GM23338 (cell line): ENCODE data around the gene GPC6. TPM values are rescaled to one million over a fixed set of nuclear protein-coding genes. Genes with fewer than 3 reads are reported as not detected.

Experiments
- ATAC-seq: fragments of 200-7000 bp; cut with Tn5 transposase; 3 replicates; pipeline ENCODE4 v1.9.1; 2020
- DNase-seq: peaks from one replicate; pipeline ENCODE4 v3.0.0-alpha.2; 2015; ENCODE audit warnings: low spot score
- H2AFZ ChIP-seq: fragments of 200-600 bp; sonication (generic); 2 replicates; pipeline ENCODE4 v1.8.0; 2016; ENCODE audit warnings: antibody characterized with exemption, mild to moderate bottlenecking, moderate library complexity
- H3F3A ChIP-seq: fragments of 200-600 bp; sonication (generic); replicated peaks from 2 replicates; pipeline ENCODE4 v1.8.0; 2017; ENCODE audit warnings: antibody characterized with exemption, mixed run types, low read depth
- H3K27ac ChIP-seq: fragments of 200-600 bp; sonication (generic); 2 replicates; pipeline ENCODE4 v1.6.1; 2016; ENCODE audit warnings: low read depth
- H3K27me3 ChIP-seq: fragments of 200-600 bp; sonication (generic); 2 replicates; pipeline ENCODE4 v1.8.0; 2016; ENCODE audit warnings: mild to moderate bottlenecking, mixed run types, moderate library complexity; ENCODE audit not compliant: insufficient read depth
- H3K36me3 ChIP-seq: fragments of 200-600 bp; sonication (generic); 2 replicates; pipeline ENCODE4 v1.8.0; 2016; ENCODE audit warnings: mild to moderate bottlenecking; ENCODE audit not compliant: insufficient read depth
- H3K4me1 ChIP-seq: fragments of 200-600 bp; sonication (generic); 2 replicates; pipeline ENCODE4 v1.8.0; 2016; ENCODE audit warnings: mild to moderate bottlenecking, moderate library complexity; ENCODE audit not compliant: insufficient read depth
- H3K4me2 ChIP-seq: fragments of 200-600 bp; sonication (generic); 2 replicates; pipeline ENCODE4 v1.7.1; 2017; ENCODE audit warnings: mixed run types
- H3K4me3 ChIP-seq: fragments of 200-600 bp; sonication (generic); 2 replicates; pipeline ENCODE4 v1.6.1; 2016; ENCODE audit warnings: mixed run types
- H3K79me2 ChIP-seq: fragments of 200-600 bp; sonication (generic); replicated peaks from 2 replicates; pipeline ENCODE4 v1.8.0; 2017; ENCODE audit warnings: mild to moderate bottlenecking; ENCODE audit not compliant: insufficient read depth
- H3K9me2 ChIP-seq: fragments of 200-600 bp; sonication (generic); 2 replicates; pipeline ENCODE4 v1.8.0; 2017; ENCODE audit not compliant: insufficient read depth
- H4K20me1 ChIP-seq: fragments of 200-600 bp; sonication (generic); replicated peaks from 2 replicates; pipeline ENCODE4 v1.8.0; 2017; ENCODE audit warnings: mild to moderate bottlenecking; ENCODE audit not compliant: insufficient read depth
- H3K27ac Mint-ChIP-seq: 2 replicates; pipeline ENCODE4 v1.8.0; 2020; ENCODE audit warnings: inconsistent platforms, mild to moderate bottlenecking, moderate library complexity, mixed read lengths
- H3K27me3 Mint-ChIP-seq: 3 replicates; pipeline ENCODE4 v1.8.0; 2022; ENCODE audit warnings: low read depth, mild to moderate bottlenecking, moderate library complexity, mixed read lengths, inconsistent platforms; ENCODE audit not compliant: insufficient read depth, poor library complexity
- H3K36me3 Mint-ChIP-seq: 3 replicates; pipeline ENCODE4 v1.8.0; 2021; ENCODE audit warnings: low read depth, mild to moderate bottlenecking, inconsistent platforms, moderate library complexity, mixed read lengths
- H3K4me1 Mint-ChIP-seq: 3 replicates; pipeline ENCODE4 v1.8.0; 2020; ENCODE audit warnings: mild to moderate bottlenecking, inconsistent platforms, mixed read lengths
- H3K4me3 Mint-ChIP-seq: 3 replicates; pipeline ENCODE4 v1.8.0; 2021; ENCODE audit warnings: moderate library complexity, mild to moderate bottlenecking, inconsistent platforms, mixed read lengths
- H3K9me3 Mint-ChIP-seq: 3 replicates; pipeline ENCODE4 v1.8.0; 2020; ENCODE audit warnings: moderate library complexity, mild to moderate bottlenecking, inconsistent platforms, mixed read lengths
- CREB1 ChIP-seq: fragments of 250-450 bp; sonication (Bioruptor Pico); IDR thresholded peaks from 2 replicates; pipeline ENCODE4 v1.5.0; 2020; ENCODE audit warnings: low read depth, mild to moderate bottlenecking, moderate library complexity
- ETS1 ChIP-seq: IDR thresholded peaks from 2 replicates; pipeline ENCODE4 v1.6.1; 2016; ENCODE audit warnings: antibody characterized with exemption
- EZH2 ChIP-seq: fragments of 200-600 bp; sonication (generic); IDR thresholded peaks from one replicate; pipeline ENCODE4 v1.8.0; 2017; ENCODE audit warnings: antibody characterized with exemption, mild to moderate bottlenecking, low read depth; ENCODE audit not compliant: unreplicated experiment
- EZH2phosphoT487 ChIP-seq: fragments of 200-600 bp; sonication (generic); IDR thresholded peaks from one replicate; pipeline ENCODE4 v1.8.1; 2018; ENCODE audit warnings: antibody characterized with exemption; ENCODE audit not compliant: unreplicated experiment
- NANOG ChIP-seq: IDR thresholded peaks from 2 replicates; pipeline ENCODE4 v1.6.1; 2016; ENCODE audit warnings: antibody characterized with exemption, borderline replicate concordance
- POLR2AphosphoS5 ChIP-seq: IDR thresholded peaks from 2 replicates; pipeline ENCODE4 v1.6.1; 2016; ENCODE audit warnings: antibody characterized with exemption, low read depth
- STAT1 ChIP-seq: IDR thresholded peaks from one replicate; pipeline ENCODE4 v1.6.1; 2016; ENCODE audit warnings: antibody characterized with exemption; ENCODE audit not compliant: unreplicated experiment
- ZNF114 ChIP-seq: fragments of 250-450 bp; sonication (Bioruptor Pico); IDR thresholded peaks from 2 replicates; pipeline ENCODE4 v1.5.0; 2020; ENCODE audit warnings: mild to moderate bottlenecking, moderate library complexity
- ZNF331 ChIP-seq: fragments of 250-450 bp; sonication (Bioruptor Pico); IDR thresholded peaks from 2 replicates; pipeline ENCODE4 v1.5.0; 2020; ENCODE audit warnings: low read depth, mild to moderate bottlenecking, moderate library complexity
- polyA plus RNA-seq: library from polyadenylated mRNA; unstranded; fragments of >200 nt; fragmentation: Nextera tagmentation; extraction: Ambion mirVana; gene quantifications from 2 replicates; pipeline ENCODE4 v1.2.1, GENCODE V29; 2016
- total RNA-seq: library from RNA; depleted of rRNA; stranded (reverse); fragments of >200 nt; shearing (Covaris generic); gene quantifications from 2 replicates; pipeline ENCODE4 v1.2.3, GENCODE V29; 2014
- TF ChIP-seq, protein P1 (sequence below): fragments of 250-450 bp; sonication (Bioruptor Pico); IDR thresholded peaks from 2 replicates; pipeline ENCODE4 v1.5.0; 2020; ENCODE audit warnings: mild to moderate bottlenecking, moderate library complexity

Gene GPC6
- total and polyA plus RNA-seq, 2 experiments from 2014 or later: 6.4 to 28.6 TPM

- no peaks in the 10 kb centered on the region for H3K9me2 ChIP-seq
- H3K4me3 Mint-ChIP-seq: no peak overlapping the region
These were observed 710.3 kb downstream of the GPC6 start for GRCh38 chr13:93936901-93937300.

GRCh38 chr13:93941444-93941843 is 714.8 kb downstream of the GPC6 start:
- H3K27ac ChIP-seq: no peak overlapping the region
- Mint-ChIP-seq H3K27me3 (peaks cover 2% of the 10 kb centered on the region), H3K9me3 (no peaks in the 10 kb centered on the region), H3K36me3 (no peaks in the 10 kb centered on the region), H3K4me3 (no peak overlapping the region), H3K4me1 (peaks cover 8% of the 10 kb centered on the region; the same call in 2 of the 3 replicates), H3K27ac (no peak overlapping the region)
- TF ChIP-seq POLR2AphosphoS5 (no peak), EZH2 (no peak)
- no peak overlapping the region for H2AFZ ChIP-seq
- no peaks in the 10 kb centered on the region for H3K9me2 ChIP-seq
- no peaks in the 10 kb centered on the region for H3K79me2 ChIP-seq
- no peaks in the 10 kb centered on the region for H4K20me1 ChIP-seq
- no peak overlapping the region for H3K4me3 ChIP-seq
- no peak for DNase-seq
- no peak overlapping the region for H3K4me2 ChIP-seq
- no peak for ATAC-seq
- no peaks in the 10 kb centered on the region for H3K27me3 ChIP-seq
- no peaks in the 10 kb centered on the region for H3F3A ChIP-seq
- H3K36me3 ChIP-seq: no peaks in the 10 kb centered on the region
- no peaks in the 10 kb centered on the region for H3K4me1 ChIP-seq

More at GRCh38 chr13:93936901-93937300, 710.3 kb downstream of the GPC6 start:
- Histone ChIP-seq H3K4me3 (no peak overlapping the region), H3K36me3 (no peaks in the 10 kb centered on the region), H3K27ac (no peak overlapping the region), H3K27me3 (no peaks in the 10 kb centered on the region), H2AFZ (no peak overlapping the region), H3F3A (no peaks in the 10 kb centered on the region), H4K20me1 (no peaks in the 10 kb centered on the region), H3K4me2 (no peak overlapping the region), H3K79me2 (no peaks in the 10 kb centered on the region), H3K4me1 (no peaks in the 10 kb centered on the region)
- DNase-seq: no peak
- ATAC-seq: no peak
- TF ChIP-seq CREB1 (CRISPR knock-in tag): no peak
- TF ChIP-seq EZH2phosphoT487: no peak
- no peak for TF ChIP-seq ZNF331
- TF ChIP-seq POLR2AphosphoS5: no peak
- no peak for TF ChIP-seq STAT1
- no peak for TF ChIP-seq EZH2
- Mint-ChIP-seq H3K27ac (no peak overlapping the region), H3K4me1 (no peaks in the 10 kb centered on the region), H3K9me3 (no peaks in the 10 kb centered on the region), H3K27me3 (no peaks in the 10 kb centered on the region), H3K36me3 (no peaks in the 10 kb centered on the region)

DNA sequence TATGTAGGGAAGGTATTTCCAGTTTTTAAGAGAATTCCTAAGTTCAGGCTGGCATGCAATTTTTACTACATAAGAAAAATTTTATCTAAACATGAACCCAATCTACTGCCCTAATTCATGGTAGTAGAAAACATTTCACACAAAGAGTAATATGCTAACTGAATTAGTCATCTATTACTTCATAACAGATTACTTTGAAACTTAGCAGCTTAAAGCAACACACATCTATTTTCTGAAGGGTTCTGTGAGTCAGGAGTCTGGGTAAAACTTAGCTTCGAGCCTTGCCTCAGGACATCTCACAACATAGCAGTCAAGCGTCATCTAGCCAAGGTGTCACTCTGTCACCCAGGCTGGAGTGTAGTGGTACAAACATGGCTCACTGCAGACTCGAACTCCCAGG is 715.4 kb downstream of the GPC6 start:
- H3K4me3 ChIP-seq: no peak overlapping the region
- no peaks in the 10 kb centered on the region for H4K20me1 ChIP-seq
- DNase-seq (no peak), ATAC-seq (no peak)
- no peak overlapping the region for H3K4me3 Mint-ChIP-seq
- H3K4me2 ChIP-seq: no peak overlapping the region
- H3K36me3 Mint-ChIP-seq: no peaks in the 10 kb centered on the region
- no peaks in the 10 kb centered on the region for H3F3A ChIP-seq
- peaks cover 2% of the 10 kb centered on the region for H3K27me3 Mint-ChIP-seq
- H3K9me2 ChIP-seq: no peaks in the 10 kb centered on the region
- peaks cover 8% of the 10 kb centered on the region; the same call in 2 of the 3 replicates for H3K4me1 Mint-ChIP-seq
- H3K36me3 ChIP-seq: no peaks in the 10 kb centered on the region
- no peaks in the 10 kb centered on the region for H3K9me3 Mint-ChIP-seq
- H2AFZ ChIP-seq: no peak overlapping the region
- H3K79me2 ChIP-seq: no peaks in the 10 kb centered on the region
- H3K27ac ChIP-seq: no peak overlapping the region
- H3K27ac Mint-ChIP-seq: no peak overlapping the region
- no peaks in the 10 kb centered on the region for H3K4me1 ChIP-seq
- H3K27me3 ChIP-seq: no peaks in the 10 kb centered on the region
- no peak for TF ChIP-seq NANOG
- no peak for TF ChIP-seq ZNF114
- TF ChIP-seq, protein P1, sequence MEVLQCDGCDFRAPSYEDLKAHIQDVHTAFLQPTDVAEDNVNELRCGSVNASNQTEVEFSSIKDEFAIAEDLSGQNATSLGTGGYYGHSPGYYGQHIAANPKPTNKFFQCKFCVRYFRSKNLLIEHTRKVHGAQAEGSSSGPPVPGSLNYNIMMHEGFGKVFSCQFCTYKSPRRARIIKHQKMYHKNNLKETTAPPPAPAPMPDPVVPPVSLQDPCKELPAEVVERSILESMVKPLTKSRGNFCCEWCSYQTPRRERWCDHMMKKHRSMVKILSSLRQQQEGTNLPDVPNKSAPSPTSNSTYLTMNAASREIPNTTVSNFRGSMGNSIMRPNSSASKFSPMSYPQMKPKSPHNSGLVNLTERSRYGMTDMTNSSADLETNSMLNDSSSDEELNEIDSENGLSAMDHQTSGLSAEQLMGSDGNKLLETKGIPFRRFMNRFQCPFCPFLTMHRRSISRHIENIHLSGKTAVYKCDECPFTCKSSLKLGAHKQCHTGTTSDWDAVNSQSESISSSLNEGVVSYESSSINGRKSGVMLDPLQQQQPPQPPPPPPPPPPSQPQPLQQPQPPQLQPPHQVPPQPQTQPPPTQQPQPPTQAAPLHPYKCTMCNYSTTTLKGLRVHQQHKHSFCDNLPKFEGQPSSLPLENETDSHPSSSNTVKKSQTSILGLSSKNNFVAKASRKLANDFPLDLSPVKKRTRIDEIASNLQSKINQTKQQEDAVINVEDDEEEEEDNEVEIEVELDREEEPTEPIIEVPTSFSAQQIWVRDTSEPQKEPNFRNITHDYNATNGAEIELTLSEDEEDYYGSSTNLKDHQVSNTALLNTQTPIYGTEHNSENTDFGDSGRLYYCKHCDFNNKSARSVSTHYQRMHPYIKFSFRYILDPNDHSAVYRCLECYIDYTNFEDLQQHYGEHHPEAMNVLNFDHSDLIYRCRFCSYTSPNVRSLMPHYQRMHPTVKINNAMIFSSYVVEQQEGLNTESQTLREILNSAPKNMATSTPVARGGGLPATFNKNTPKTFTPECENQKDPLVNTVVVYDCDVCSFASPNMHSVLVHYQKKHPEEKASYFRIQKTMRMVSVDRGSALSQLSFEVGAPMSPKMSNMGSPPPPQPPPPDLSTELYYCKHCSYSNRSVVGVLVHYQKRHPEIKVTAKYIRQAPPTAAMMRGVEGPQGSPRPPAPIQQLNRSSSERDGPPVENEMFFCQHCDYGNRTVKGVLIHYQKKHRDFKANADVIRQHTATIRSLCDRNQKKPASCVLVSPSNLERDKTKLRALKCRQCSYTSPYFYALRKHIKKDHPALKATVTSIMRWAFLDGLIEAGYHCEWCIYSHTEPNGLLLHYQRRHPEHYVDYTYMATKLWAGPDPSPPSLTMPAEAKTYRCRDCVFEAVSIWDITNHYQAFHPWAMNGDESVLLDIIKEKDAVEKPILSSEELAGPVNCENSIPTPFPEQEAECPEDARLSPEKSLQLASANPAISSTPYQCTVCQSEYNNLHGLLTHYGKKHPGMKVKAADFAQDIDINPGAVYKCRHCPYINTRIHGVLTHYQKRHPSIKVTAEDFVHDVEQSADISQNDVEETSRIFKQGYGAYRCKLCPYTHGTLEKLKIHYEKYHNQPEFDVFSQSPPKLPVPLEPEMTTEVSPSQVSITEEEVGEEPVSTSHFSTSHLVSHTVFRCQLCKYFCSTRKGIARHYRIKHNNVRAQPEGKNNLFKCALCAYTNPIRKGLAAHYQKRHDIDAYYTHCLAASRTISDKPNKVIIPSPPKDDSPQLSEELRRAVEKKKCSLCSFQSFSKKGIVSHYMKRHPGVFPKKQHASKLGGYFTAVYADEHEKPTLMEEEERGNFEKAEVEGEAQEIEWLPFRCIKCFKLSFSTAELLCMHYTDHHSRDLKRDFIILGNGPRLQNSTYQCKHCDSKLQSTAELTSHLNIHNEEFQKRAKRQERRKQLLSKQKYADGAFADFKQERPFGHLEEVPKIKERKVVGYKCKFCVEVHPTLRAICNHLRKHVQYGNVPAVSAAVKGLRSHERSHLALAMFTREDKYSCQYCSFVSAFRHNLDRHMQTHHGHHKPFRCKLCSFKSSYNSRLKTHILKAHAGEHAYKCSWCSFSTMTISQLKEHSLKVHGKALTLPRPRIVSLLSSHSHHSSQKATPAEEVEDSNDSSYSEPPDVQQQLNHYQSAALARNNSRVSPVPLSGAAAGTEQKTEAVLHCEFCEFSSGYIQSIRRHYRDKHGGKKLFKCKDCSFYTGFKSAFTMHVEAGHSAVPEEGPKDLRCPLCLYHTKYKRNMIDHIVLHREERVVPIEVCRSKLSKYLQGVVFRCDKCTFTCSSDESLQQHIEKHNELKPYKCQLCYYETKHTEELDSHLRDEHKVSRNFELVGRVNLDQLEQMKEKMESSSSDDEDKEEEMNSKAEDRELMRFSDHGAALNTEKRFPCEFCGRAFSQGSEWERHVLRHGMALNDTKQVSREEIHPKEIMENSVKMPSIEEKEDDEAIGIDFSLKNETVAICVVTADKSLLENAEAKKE (CRISPR knock-in tag): no peak
- TF ChIP-seq ETS1: no peak
